Endothelial cell of umbilical vein (primary cell): ENCODE data around the gene RAI2. TPM values are rescaled to one million over a fixed set of nuclear protein-coding genes. Genes with fewer than 3 reads are reported as not detected.

Experiments used
- BruUV-seq: library from RNA; stranded (reverse); fragments of 400-500 nt; replicated peaks from 2 replicates; lab custom pipeline; 2021; lab: Mats Ljungman, UMichigan
- CTCF ChIA-PET: fragments of 300-600, 350-600 bp; sonication (Branson Sonifier 250); formaldehyde crosslinking; loops from one replicate; lab custom pipeline; 2021; ENCODE audit warnings: antibody characterized with exemption, inconsistent platforms; lab: Charles Lee
- POLR2A ChIA-PET: fragments of 300-600, 350-600 bp; sonication (Branson Sonifier 250); formaldehyde crosslinking; loops from one replicate; lab custom pipeline; 2021; ENCODE audit warnings: antibody characterized with exemption, inconsistent platforms; lab: Charles Lee
- DNase-seq: peaks from one replicate; pipeline ENCODE4 v3.0.0-alpha.2; 2011; ENCODE audit warnings: low read depth, low spot score
- FAIRE-seq: peaks from 2 replicates; lab custom pipeline; 2011; peaks lifted over from hg19 to GRCh38; lab: Jason Lieb, UNC
- H2AFZ ChIP-seq: 2 replicates; pipeline ENCODE4 v1.6.0; 2012; ENCODE audit warnings: low read depth, low read length, control low read depth, inconsistent platforms
- H3K27ac ChIP-seq: 2 replicates; pipeline ENCODE4 v1.5.1; 2011; ENCODE audit warnings: low read depth, mild to moderate bottlenecking, control low read depth, low read length, moderate library complexity; ENCODE audit not compliant: insufficient read depth
- H3K27me3 ChIP-seq, 2 experiments: 2 replicates each; pipeline versions ENCODE4 v1.6.0 to v1.6.1; 2011; ENCODE audit warnings: low read length in 2 of 2, mixed read lengths in 1 of 2; ENCODE audit not compliant: control insufficient read depth in 2 of 2, insufficient read depth in 2 of 2
- H3K36me3 ChIP-seq, 2 experiments: 2 replicates in 1 of 2; 3 replicates in 1 of 2; pipeline ENCODE4 v1.5.1; 2011; ENCODE audit warnings: low read length in 2 of 2, mild to moderate bottlenecking in 1 of 2, moderate library complexity in 1 of 2; ENCODE audit not compliant: control insufficient read depth in 2 of 2, insufficient read depth in 2 of 2; ENCODE audit errors: extremely low read depth in 1 of 2
- H3K4me1 ChIP-seq: 3 replicates; pipeline ENCODE4 v1.5.1; 2011; ENCODE audit warnings: mild to moderate bottlenecking, low read length; ENCODE audit not compliant: control insufficient read depth, insufficient read depth; ENCODE audit errors: extremely low read depth
- H3K4me2 ChIP-seq: 2 replicates; pipeline ENCODE4 v1.6.1; 2011; ENCODE audit warnings: low read length, control low read depth, mixed read lengths; ENCODE audit not compliant: insufficient read depth
- H3K4me3 ChIP-seq, 3 experiments: fragments of 200-600 bp in 1 of 3; sonication (generic), shearing (Covaris generic) in 1 of 3; replicated peaks in 1 of 3; 2 replicates each; pipeline ENCODE4 v1.5.1; 2011 to 2016; ENCODE audit warnings: control low read depth in 3 of 3, low read length in 3 of 3, mild to moderate bottlenecking in 2 of 3, inconsistent platforms in 1 of 3, low read depth in 1 of 3, moderate library complexity in 1 of 3; ENCODE audit not compliant: insufficient read depth in 1 of 3
- H3K79me2 ChIP-seq: 2 replicates; pipeline ENCODE4 v1.6.0; 2012; ENCODE audit warnings: low read length, inconsistent platforms; ENCODE audit not compliant: control insufficient read depth, insufficient read depth
- H3K9ac ChIP-seq: replicated peaks from 2 replicates; pipeline ENCODE3; 2011; ENCODE audit warnings: low read length, control low read depth; ENCODE audit not compliant: insufficient read depth; ENCODE audit errors: extremely low read depth
- H3K9me1 ChIP-seq: replicated peaks from 3 replicates; pipeline ENCODE4 v1.6.0; 2011; ENCODE audit warnings: mild to moderate bottlenecking, low read length; ENCODE audit not compliant: control insufficient read depth, insufficient read depth; ENCODE audit errors: extremely low read depth
- H3K9me3 ChIP-seq: replicated peaks from 2 replicates; pipeline ENCODE4 v1.5.1; 2012; ENCODE audit warnings: low read length, inconsistent platforms; ENCODE audit not compliant: control insufficient read depth, insufficient read depth
- H4K20me1 ChIP-seq: replicated peaks from 2 replicates; pipeline ENCODE3; 2011; ENCODE audit warnings: mild to moderate bottlenecking, low read length; ENCODE audit not compliant: control insufficient read depth, insufficient read depth; ENCODE audit errors: extremely low read depth
- CTCF ChIP-seq, 2 donors: IDR thresholded peaks; 1 replicate in 1 of 2; 2 replicates in 1 of 2; pipeline ENCODE4 v1.5.1; 2011; ENCODE audit warnings: low read length in 2 of 2, mild to moderate bottlenecking in 2 of 2, moderate library complexity in 2 of 2, control low read depth in 1 of 2, inconsistent platforms in 1 of 2, low read depth in 1 of 2; ENCODE audit not compliant: insufficient read depth in 1 of 2; ENCODE audit errors: extremely low read depth in 1 of 2
- EZH2 ChIP-seq: IDR thresholded peaks from 2 replicates; pipeline ENCODE4 v1.6.1; 2012; ENCODE audit warnings: borderline replicate concordance, low read depth, mild to moderate bottlenecking, moderate library complexity, low read length, inconsistent platforms; ENCODE audit not compliant: severe bottlenecking
- FOS ChIP-seq: IDR thresholded peaks from 2 replicates; pipeline ENCODE4 v1.6.1; 2011; ENCODE audit warnings: mild to moderate bottlenecking, low read length, moderate library complexity, borderline replicate concordance; ENCODE audit not compliant: insufficient read depth
- GATA2 ChIP-seq: IDR thresholded peaks from 2 replicates; pipeline ENCODE4 v1.7.0; 2011; ENCODE audit warnings: low read depth, mild to moderate bottlenecking, moderate library complexity, mixed read lengths, low read length; ENCODE audit not compliant: insufficient read length, insufficient read depth
- JUN ChIP-seq: IDR thresholded peaks from 2 replicates; pipeline ENCODE4 v1.6.1; 2011; ENCODE audit warnings: borderline replicate concordance, low read depth; ENCODE audit not compliant: insufficient read length, insufficient read depth
- MYC ChIP-seq: IDR thresholded peaks from one replicate; pipeline ENCODE4 v1.6.1; 2011; ENCODE audit warnings: mild to moderate bottlenecking, low read depth, low read length
- POLR2A ChIP-seq: IDR thresholded peaks from 2 replicates; pipeline ENCODE4 v1.6.1; 2012; ENCODE audit warnings: low read depth, mild to moderate bottlenecking, control low read depth, low read length
- POLR2AphosphoS5 ChIP-seq: IDR thresholded peaks from 2 replicates; pipeline ENCODE4 v1.6.1; 2012; ENCODE audit warnings: low read depth, mild to moderate bottlenecking, control low read depth, low read length, moderate library complexity; ENCODE audit not compliant: insufficient read depth
- dilution Hi-C: fragments of 300-500 bp; cut with MboI; formaldehyde crosslinking; loops from one replicate; pipeline ENCODE4 v1.15.0; 2019; ENCODE audit warnings: low sequenced_read_pairs; ENCODE audit not compliant: extremely low pct_ligation_motif_present
- intact Hi-C: fragments of 100-400 bp; cut with micrococcal nuclease; formaldehyde crosslinking; loops from one replicate; pipeline ENCODE4 v1.10.0; 2022
- polyA plus RNA-seq, 4 experiments: library from polyadenylated mRNA; depleted of rRNA in 3 of 4; stranded (reverse) in 3 of 4; unstranded in 1 of 4; fragments of >200 nt; gene quantifications; 2 replicates each; pipeline versions ENCODE4 v1.2.1 to v1.2.3, GENCODE V29; 2011 to 2012; ENCODE audit warnings: missing spikeins in 1 of 4
- total RNA-seq: library from RNA; stranded (reverse); gene quantifications from 2 replicates; pipeline ENCODE4 v1.2.3, GENCODE V29; 2021
- TF ChIP-seq, protein P1 (sequence below): IDR thresholded peaks from 2 replicates; pipeline ENCODE4 v1.6.1; 2011; ENCODE audit not compliant: insufficient read depth, insufficient read length

The RAI2 gene
- total and polyA plus RNA-seq, 2 donors (not counting 3 experiments of a cell fraction or from before 2014, with no cell fraction given), result 0.19 to 0.91 TPM

- ChIA-PET POLR2A (no interaction called here), CTCF (no interaction called here)
- no peaks in the 10 kb centered on the region for H3K36me3 ChIP-seq
- no peaks in the 10 kb centered on the region for H4K20me1 ChIP-seq
- dilution Hi-C loops, result no loop called here
- H2AFZ ChIP-seq, result no peak overlapping the region
- H3K27me3 ChIP-seq, result no peaks in the 10 kb centered on the region
- no peak for FAIRE-seq
- TF ChIP-seq, protein P1, sequence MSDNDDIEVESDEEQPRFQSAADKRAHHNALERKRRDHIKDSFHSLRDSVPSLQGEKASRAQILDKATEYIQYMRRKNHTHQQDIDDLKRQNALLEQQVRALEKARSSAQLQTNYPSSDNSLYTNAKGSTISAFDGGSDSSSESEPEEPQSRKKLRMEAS, result no peak
- TF ChIP-seq JUN, result no peak
- TF ChIP-seq EZH2, result no peak
- TF ChIP-seq CTCF (IDR thresholded peaks at IDR 0.05; ENCODE audit: extremely low read depth in 1 of 2, insufficient read depth in 1 of 2, low read depth in 1 of 2, low read length in 2 of 2), result no peak
- TF ChIP-seq POLR2A, result no peak
- no peak for TF ChIP-seq POLR2AphosphoS5
- TF ChIP-seq GATA2, result no peak
- TF ChIP-seq MYC, result no peak
- TF ChIP-seq FOS, result no peak
- no peaks in the 10 kb centered on the region for H3K9me1 ChIP-seq
- no peaks in the 10 kb centered on the region for H3K4me1 ChIP-seq
- DNase-seq, result no peak
- no peak overlapping the region for H3K9ac ChIP-seq
- no peak overlapping the region for H3K27ac ChIP-seq
- no peak overlapping the region for H3K4me2 ChIP-seq
- H3K79me2 ChIP-seq, result no peaks in the 10 kb centered on the region
- no peaks in the 10 kb centered on the region for H3K9me3 ChIP-seq
- intact Hi-C loops, result no loop called here
- H3K4me3 ChIP-seq, result no peak overlapping the region
- no TSS peak for BruUV-seq
These were observed 15.1 kb downstream of the RAI2 start for GRCh38 chrX:17846045-17846444.
